K562 (cell line): ENCODE data around the gene C1QTNF5. TPM values are rescaled to one million over a fixed set of nuclear protein-coding genes. Genes with fewer than 3 reads are reported as not detected.

Source experiments
- ATAC-seq: fragments of 200-7000 bp; cut with Tn5 transposase; 3 replicates; pipeline ENCODE4 v1.9.1; 2020; ENCODE audit warnings: moderate library complexity
- BruUV-seq: library from RNA; stranded (reverse); fragments of 400-500 nt; replicated peaks from 2 replicates; lab custom pipeline; 2021; lab: Mats Ljungman, UMichigan
- CTCF ChIA-PET: fragments of 300-600 bp; formaldehyde crosslinking; extraction: SDS; loops from one replicate; lab custom pipeline; 2021; ENCODE audit warnings: low intra/inter-chr PET ratio; lab: Yijun Ruan, JAX
- POLR2A ChIA-PET: fragments of 300-600, 350-650 bp; sonication (Branson Sonifier 250); formaldehyde crosslinking; extraction: SDS; loops from one replicate; lab custom pipeline; 2021; ENCODE audit warnings: antibody characterized with exemption, inconsistent platforms; lab: Yijun Ruan, JAX
- DNase-seq, 4 experiments: peaks; one replicate each; pipeline versions ENCODE4 v3.0.0 to v3.0.0-alpha.2; 2011 to 2018; ENCODE audit warnings: low spot score in 3 of 4, mixed read lengths in 3 of 4; ENCODE audit errors: extremely low read depth in 1 of 4
- FAIRE-seq: peaks from 2 replicates; lab custom pipeline; 2011; peaks lifted over from hg19 to GRCh38; lab: Jason Lieb, UNC
- H2AFZ ChIP-seq: 2 replicates; pipeline ENCODE4 v1.6.0; 2011; ENCODE audit warnings: low read depth, low read length, control low read depth, inconsistent platforms
- H3K27ac ChIP-seq: fragments of 200-600 bp; 3 replicates; pipeline ENCODE4 v1.8.0; 2011; ENCODE audit warnings: low read depth, mild to moderate bottlenecking, control low read depth, inconsistent platforms, low read length, moderate library complexity, mixed read lengths; ENCODE audit errors: extremely low read depth
- H3K27me3 ChIP-seq, 2 experiments: fragments of 300-600 bp in 1 of 2; 2 replicates in 1 of 2; 3 replicates in 1 of 2; pipeline versions ENCODE4 v1.6.0 to v1.8.0; 2011; ENCODE audit warnings: inconsistent platforms in 2 of 2, low read length in 2 of 2, mild to moderate bottlenecking in 1 of 2, mixed read lengths in 1 of 2, moderate library complexity in 1 of 2; ENCODE audit not compliant: control insufficient read depth in 2 of 2, insufficient read depth in 2 of 2
- H3K36me3 ChIP-seq: fragments of 300-600 bp; 3 replicates; pipeline ENCODE4 v1.8.0; 2011; ENCODE audit warnings: mild to moderate bottlenecking, low read length, inconsistent platforms; ENCODE audit not compliant: control insufficient read depth, insufficient read depth
- H3K4me1 ChIP-seq, 2 experiments: fragments of 200-600 bp in 1 of 2; replicated peaks in 1 of 2; 2 replicates in 1 of 2; 3 replicates in 1 of 2; pipeline versions ENCODE4 v1.5.1 to v1.8.0; 2011; ENCODE audit warnings: inconsistent platforms in 2 of 2, low read length in 2 of 2, mild to moderate bottlenecking in 1 of 2, mixed read lengths in 1 of 2, moderate library complexity in 1 of 2; ENCODE audit not compliant: control insufficient read depth in 2 of 2, insufficient read depth in 2 of 2
- H3K4me2 ChIP-seq: 2 replicates; pipeline ENCODE4 v1.6.1; 2011; ENCODE audit warnings: low read length, control low read depth, inconsistent platforms, mixed read lengths; ENCODE audit not compliant: insufficient read depth
- H3K4me3 ChIP-seq: fragments of 200-600 bp; sonication (generic), shearing (Covaris generic); 2 replicates; pipeline ENCODE4 v1.5.1; 2016; ENCODE audit warnings: control low read depth, inconsistent platforms
- H3K79me2 ChIP-seq: fragments of 200-600 bp; 3 replicates; pipeline ENCODE4 v1.8.0; 2011; ENCODE audit warnings: low read length, inconsistent platforms; ENCODE audit not compliant: control insufficient read depth, insufficient read depth
- H3K9ac ChIP-seq, 2 experiments: 2 replicates each; pipeline versions ENCODE4 v1.6.0 to v1.6.1; 2011; ENCODE audit warnings: low read depth in 2 of 2, low read length in 2 of 2, control low read depth in 1 of 2, inconsistent platforms in 1 of 2, mild to moderate bottlenecking in 1 of 2, mixed read lengths in 1 of 2; ENCODE audit not compliant: insufficient read depth in 1 of 2
- H3K9me1 ChIP-seq: one replicate; pipeline ENCODE4 v1.6.0; 2011; ENCODE audit warnings: inconsistent platforms, mild to moderate bottlenecking, low read length, moderate library complexity; ENCODE audit not compliant: control insufficient read depth, insufficient read depth
- H3K9me3 ChIP-seq: replicated peaks from 2 replicates; pipeline ENCODE4 v1.5.1; 2011; ENCODE audit warnings: low read depth, low read length, inconsistent platforms; ENCODE audit not compliant: control insufficient read depth, insufficient read depth
- H4K20me1 ChIP-seq: replicated peaks from 2 replicates; pipeline ENCODE4 v1.6.1; 2011; ENCODE audit warnings: low read length, inconsistent platforms, mixed read lengths; ENCODE audit not compliant: control insufficient read depth, insufficient read depth
- BRCA1 ChIP-seq, 2 experiments: fragments of 450-650 bp in 1 of 2; sonication (generic) in 1 of 2; formaldehyde crosslinking in 1 of 2; IDR thresholded peaks; 2 replicates each; pipeline versions ENCODE4 v1.5.0 to v1.6.1; 2017 to 2020; ENCODE audit warnings: mild to moderate bottlenecking in 1 of 2, missing genetic modification reagents in 1 of 2
- BRF2 ChIP-seq: IDR thresholded peaks from 3 replicates; pipeline ENCODE4 v1.6.1; 2011; ENCODE audit warnings: borderline replicate concordance, mild to moderate bottlenecking; ENCODE audit not compliant: insufficient read length, insufficient read depth
- CUX1 ChIP-seq: fragments of 200-800 bp; sonication (Bioruptor generic); IDR thresholded peaks from 2 replicates; pipeline ENCODE4 v1.6.1; 2016; ENCODE audit warnings: missing genetic modification characterization, missing compliant biosample characterization
- FUS ChIP-seq: fragments of 200-400 bp; formaldehyde crosslinking; optimal IDR thresholded peaks from 2 replicates; pipeline ENCODE3; 2017; ENCODE audit warnings: low read depth, low read length
- KDM1A ChIP-seq, 2 experiments: fragments of 450-650 bp; IDR thresholded peaks; 2 replicates each; pipeline ENCODE4 v1.6.1; 2016; ENCODE audit warnings: mild to moderate bottlenecking in 2 of 2
- KHSRP ChIP-seq: fragments of 450-650 bp; IDR thresholded peaks from 2 replicates; pipeline ENCODE4 v1.6.1; 2017
- MCM2 ChIP-seq: fragments of 450-650 bp; IDR thresholded peaks from 2 replicates; pipeline ENCODE4 v1.6.1; 2017; ENCODE audit warnings: low read depth, mild to moderate bottlenecking
- PHF8 ChIP-seq: fragments of 200-600 bp; sonication (generic); IDR thresholded peaks from 2 replicates; pipeline ENCODE4 v1.6.1; 2012; ENCODE audit warnings: mixed run types, mild to moderate bottlenecking, inconsistent platforms, low read length, moderate library complexity, borderline replicate concordance
- SFPQ ChIP-seq: fragments of 200-400 bp; formaldehyde crosslinking; IDR thresholded peaks from 2 replicates; pipeline ENCODE4 v1.6.1; 2017; ENCODE audit warnings: mild to moderate bottlenecking, low read depth, low read length, moderate library complexity
- SMARCA5 ChIP-seq: fragments of 450-650 bp; IDR thresholded peaks from 2 replicates; pipeline ENCODE4 v1.6.1; 2016
- VEZF1 ChIP-seq: fragments of 200-800 bp; sonication (Bioruptor generic); IDR thresholded peaks from 2 replicates; pipeline ENCODE4 v1.6.1; 2017; ENCODE audit warnings: missing genetic modification characterization, missing compliant biosample characterization
- WGBS: fragments of 100-300 bp; shearing (Covaris generic); methylation state at CpG from one replicate; pipeline ENCODE4 v1.1.6; 2016; ENCODE audit warnings: low coverage, mixed read lengths; ENCODE audit not compliant: insufficient coverage; ENCODE audit errors: missing lambda C conversion rate; 5-methylcytosine and 5-hydroxymethylcytosine counted together
- in situ Hi-C: fragments of 300-500 bp; cut with MboI; formaldehyde crosslinking; loops from 4 replicates; pipeline ENCODE4 v1.15.0; 2018; ENCODE audit warnings: inconsistent platforms, mixed read lengths
- intact Hi-C: fragments of 100-400 bp; cut with micrococcal nuclease; formaldehyde crosslinking; loops from 2 replicates; pipeline ENCODE4 v1.14.2; 2022
- polyA plus RNA-seq, 8 experiments: library from polyadenylated mRNA; depleted of rRNA in 4 of 8; stranded (reverse) in 5 of 8; unstranded in 3 of 8; fragments of >200 nt; fragmentation: Nextera tagmentation in 2 of 8; fragmentation: Illumina TruSeq in 1 of 8; extraction: Ambion mirVana in 2 of 8; extraction: Trizol in 1 of 8; gene quantifications; 2 replicates each; pipeline versions ENCODE4 v1.2.1 to v1.2.3, GENCODE V29; 2011 to 2014; ENCODE audit warnings: inconsistent platforms in 1 of 8, missing spikeins in 1 of 8
- total RNA-seq, 7 experiments: library from RNA; depleted of rRNA in 6 of 7; stranded (reverse); fragments of >200 nt in 6 of 7; fragmentation: Illumina TruSeq in 2 of 7; extraction: Trizol in 2 of 7; gene quantifications; 2 replicates each; pipeline versions ENCODE4 v1.2.1 to v1.2.3, GENCODE V29; 2011 to 2021; ENCODE audit warnings: low replicate concordance in 1 of 7

The C1QTNF5 gene
- total and polyA plus RNA-seq, 9 of the 15 experiments (the other 6 are each of a cell fraction or from before 2014, with no cell fraction given) = 0.07 to 0.76 (median 0.24) TPM; not detected in 1

DNA sequence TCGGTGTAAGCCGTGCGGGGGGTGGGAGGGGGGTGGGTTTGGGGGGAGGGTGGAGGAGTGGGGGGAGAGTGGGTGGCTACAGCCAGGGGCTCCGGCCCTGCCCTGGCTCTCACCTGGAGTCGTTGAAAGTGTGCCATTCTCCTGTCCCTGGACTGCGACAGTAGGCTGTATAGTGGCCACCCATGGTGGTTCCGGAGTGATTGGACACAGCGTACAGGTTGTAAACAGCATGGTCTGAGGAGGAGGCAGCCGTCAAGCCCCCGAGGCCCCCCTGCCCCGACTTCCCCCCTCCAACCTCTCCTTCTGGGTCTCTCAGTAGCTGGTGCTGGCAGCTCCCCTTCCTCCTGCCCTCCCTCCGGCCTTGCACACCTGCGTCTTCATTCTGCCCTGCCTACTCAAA is 16.4 kb upstream of the C1QTNF5 start:
- H3K9me3 ChIP-seq = no peaks in the 10 kb centered on the region
- no TSS peak for BruUV-seq
- in situ Hi-C loops (loop anchor here (5.0 kb wide), 1 partner anchor 115 kb away; no protein-coding TSS in a partner anchor), intact Hi-C loops (loop anchor here (10.0 kb wide), 1 partner anchor 858 kb away; the partner anchor contains the start of gene OAF)
- peak overlapping the region; percentile 91; the same call in 1 of the 2 replicates for H2AFZ ChIP-seq
- DNase-seq (peak in 1 of 4 experiments; percentile 21), FAIRE-seq (no peak), ATAC-seq (peak; percentile 4)
- TF ChIP-seq VEZF1 (CRISPR knock-in tag) = peak; percentile 44
- TF ChIP-seq PHF8 = no peak
- no peak for TF ChIP-seq CUX1 (CRISPR knock-in tag)
- no peak for TF ChIP-seq FUS
- no peak for TF ChIP-seq BRCA1 (IDR thresholded peaks at IDR 0.05)
- TF ChIP-seq BRCA1 (CRISPR knock-in tag; IDR thresholded peaks at IDR 0.05) = no peak
- TF ChIP-seq MCM2 = no peak
- no peak for TF ChIP-seq BRF2
- TF ChIP-seq SMARCA5 = no peak
- no peak for TF ChIP-seq SFPQ
- no peak for TF ChIP-seq KHSRP
- peak in 1 of 2 experiments; percentile 2; a peak in 1 of 4 replicates for TF ChIP-seq KDM1A (IDR thresholded peaks at IDR 0.05)
- no peaks in the 10 kb centered on the region for H3K79me2 ChIP-seq
- peaks cover 44% of the 10 kb centered on the region for H3K36me3 ChIP-seq
- no peak overlapping the region; the same call in 2 of the 3 replicates for H3K27ac ChIP-seq
- ChIA-PET POLR2A (no interaction called here), CTCF (interaction anchor here (0.6 to 4.1 kb wide), 6 partner anchors 16 to 698 kb away, joined by 3 to 51 read pairs (median 16); partner anchors contain the start of gene USP2)
- 38% methylated on average over 8 of the region's 13 CpGs for WGBS
- no peak overlapping the region; the same call in 1 of the 2 replicates for H3K4me3 ChIP-seq
- no peaks in the 10 kb centered on the region for H3K9me1 ChIP-seq
- H3K27me3 ChIP-seq = no peaks in the 10 kb centered on the region
- peak overlapping the region in 1 of 2 experiments; percentile 96; a peak in 2 of 4 replicates for H3K9ac ChIP-seq
- H4K20me1 ChIP-seq = no peaks in the 10 kb centered on the region
- H3K4me1 ChIP-seq = peaks cover 18 to 23% of the 10 kb centered on the region in 2 experiments; a peak in 4 of 5 replicates
- no peak overlapping the region for H3K4me2 ChIP-seq
